ENCODE measurements around the gene TPRX1. TPM values are rescaled to one million over a fixed set of nuclear protein-coding genes. Genes with fewer than 3 reads are reported as not detected.
"Not testable (repeated sequence)": the region's sequence is repeated elsewhere in the genome, so short reads cannot be mapped to it uniquely, and the experiment has no call there.

Gene TPRX1
- total and polyA plus RNA-seq, 2 donors (not counting 1 experiment from before 2014, with no cell fraction given), result not detected

DNA sequence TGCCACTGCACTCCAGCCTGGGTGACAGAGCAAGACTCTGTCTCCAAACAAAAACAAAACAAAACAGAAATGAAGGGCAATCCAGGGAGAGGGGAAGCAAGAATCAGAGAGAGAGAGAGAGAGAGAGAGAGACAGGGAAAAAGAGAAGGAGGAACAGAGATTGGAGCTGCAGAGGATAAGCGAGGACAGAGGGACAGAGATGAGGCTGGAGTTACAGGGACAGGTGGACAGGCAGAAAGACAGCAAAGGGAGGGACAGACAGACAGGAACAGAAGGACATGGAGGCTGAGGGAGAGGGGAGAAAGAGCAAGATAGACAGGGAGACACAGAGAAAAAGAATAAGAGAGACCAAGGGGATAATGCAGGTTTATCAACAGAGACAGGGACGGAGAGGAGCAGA lies 16.1 kb upstream of the TPRX1 start:
- Histone ChIP-seq H3K27me3 (replicated peaks in 1 of 4; ENCODE audit: control extremely low read depth in 1 of 4, control insufficient read depth in 3 of 4, insufficient read depth in 4 of 4, low read length in 3 of 4) (peaks cover 0 to 26% (median 4%) of the 10 kb centered on the region in 4 experiments), H3K9me3 (ENCODE audit: control extremely low read depth in 1 of 3, control insufficient read depth in 2 of 3, insufficient read depth in 1 of 3, low read length in 2 of 3) (no peaks in the 10 kb centered on the region)
- CTCF ChIA-PET, result interaction anchor here (1.0 kb wide), 1 partner anchor 49 kb away, joined by 3 read pairs; no protein-coding TSS in a partner anchor

DNA sequence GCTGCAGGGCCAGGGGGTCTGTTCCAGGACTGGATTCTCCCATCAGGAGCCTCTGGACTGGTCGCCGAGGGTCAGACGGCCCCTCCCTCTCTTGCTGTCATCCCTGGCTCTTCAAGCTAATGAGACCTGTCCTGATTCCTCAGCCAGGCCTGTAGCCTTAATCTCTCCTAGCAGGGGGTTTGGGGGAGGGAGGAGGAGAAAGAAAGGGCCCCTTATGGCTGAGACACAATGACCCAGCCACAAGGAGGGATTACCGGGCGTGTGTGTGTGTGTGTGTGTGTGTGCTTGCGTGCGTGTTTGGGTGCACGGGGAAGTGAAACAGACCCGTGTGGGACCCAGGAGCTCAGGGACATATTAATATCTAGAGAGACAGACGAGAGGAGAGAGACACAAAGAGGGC lies 15.5 kb upstream of the TPRX1 start:
- Histone ChIP-seq H3K4me2 (replicated peaks; ENCODE audit: low read depth, low read length, poor library complexity, severe bottlenecking) (no peak overlapping the region), H3K36me3 (replicated peaks in 1 of 2; ENCODE audit: control extremely low read depth in 1 of 2, control insufficient read depth in 1 of 2, extremely low read depth in 1 of 2, insufficient read depth in 2 of 2, low read length in 1 of 2) (no peaks in the 10 kb centered on the region), H3K27ac (ENCODE audit: low read length in 2 of 2) (no peak overlapping the region), H3K27me3 (replicated peaks in 1 of 4; ENCODE audit: control extremely low read depth in 1 of 4, control insufficient read depth in 3 of 4, insufficient read depth in 4 of 4, low read length in 3 of 4) (peaks cover 0 to 26% (median 4%) of the 10 kb centered on the region in 4 experiments), H3K79me2 (ENCODE audit: control insufficient read depth, insufficient read depth, low read length) (no peaks in the 10 kb centered on the region), H3K4me3 (ENCODE audit: control extremely low read depth in 1 of 5, extremely low read depth in 1 of 5, insufficient read depth in 1 of 5, low read depth in 2 of 5, low read length in 4 of 5) (no peak overlapping the region), H3K9me3 (ENCODE audit: control extremely low read depth in 1 of 3, control insufficient read depth in 2 of 3, insufficient read depth in 1 of 3, low read length in 2 of 3) (no peaks in the 10 kb centered on the region), H3K9ac (ENCODE audit: low read length) (no peak overlapping the region), H4K20me1 (ENCODE audit: control insufficient read depth, insufficient read depth, low read length, poor library complexity, severe bottlenecking) (no peaks in the 10 kb centered on the region), H2AFZ (ENCODE audit: insufficient read depth, low read depth, low read length, poor library complexity, severe bottlenecking) (peak overlapping the region; percentile 10), H3K4me1 (ENCODE audit: control insufficient read depth in 2 of 2, insufficient read depth in 2 of 2, low read length in 2 of 2) (peaks cover 8 to 10% of the 10 kb centered on the region in 2 donors)
- no peak for TF ChIP-seq EZH2 (IDR thresholded peaks at IDR 0.05; ENCODE audit: borderline replicate concordance, insufficient read depth, low read depth, low read length, poor library complexity, severe bottlenecking)
- TF ChIP-seq, protein P1, sequence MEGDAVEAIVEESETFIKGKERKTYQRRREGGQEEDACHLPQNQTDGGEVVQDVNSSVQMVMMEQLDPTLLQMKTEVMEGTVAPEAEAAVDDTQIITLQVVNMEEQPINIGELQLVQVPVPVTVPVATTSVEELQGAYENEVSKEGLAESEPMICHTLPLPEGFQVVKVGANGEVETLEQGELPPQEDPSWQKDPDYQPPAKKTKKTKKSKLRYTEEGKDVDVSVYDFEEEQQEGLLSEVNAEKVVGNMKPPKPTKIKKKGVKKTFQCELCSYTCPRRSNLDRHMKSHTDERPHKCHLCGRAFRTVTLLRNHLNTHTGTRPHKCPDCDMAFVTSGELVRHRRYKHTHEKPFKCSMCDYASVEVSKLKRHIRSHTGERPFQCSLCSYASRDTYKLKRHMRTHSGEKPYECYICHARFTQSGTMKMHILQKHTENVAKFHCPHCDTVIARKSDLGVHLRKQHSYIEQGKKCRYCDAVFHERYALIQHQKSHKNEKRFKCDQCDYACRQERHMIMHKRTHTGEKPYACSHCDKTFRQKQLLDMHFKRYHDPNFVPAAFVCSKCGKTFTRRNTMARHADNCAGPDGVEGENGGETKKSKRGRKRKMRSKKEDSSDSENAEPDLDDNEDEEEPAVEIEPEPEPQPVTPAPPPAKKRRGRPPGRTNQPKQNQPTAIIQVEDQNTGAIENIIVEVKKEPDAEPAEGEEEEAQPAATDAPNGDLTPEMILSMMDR (IDR thresholded peaks at IDR 0.05), result no peak
- WGBS (ENCODE audit: insufficient coverage), result 7% methylated on average over 7 of the region's 10 CpGs
- ATAC-seq (ENCODE audit: low read depth), result no peak
- H3K4me3 Mint-ChIP-seq, result no peak overlapping the region
- ChIA-PET CTCF (no interaction called here), POLR2A (no interaction called here)
- intact Hi-C loops (cut with micrococcal nuclease), result no loop called here
- no peak overlapping the region for H3K27ac Mint-ChIP-seq
- no peaks in the 10 kb centered on the region for H3K9me3 Mint-ChIP-seq (ENCODE audit: insufficient read depth)
- peaks cover 4% of the 10 kb centered on the region for H3K4me1 Mint-ChIP-seq
- peak; percentile 44 for DNase-seq
- peaks cover 43% of the 10 kb centered on the region for H3K27me3 Mint-ChIP-seq

More for the DNA sequence above, 16.1 kb upstream of the TPRX1 start:
- Histone ChIP-seq H3K4me3 (ENCODE audit: control extremely low read depth in 1 of 5, extremely low read depth in 1 of 5, insufficient read depth in 1 of 5, low read depth in 2 of 5, low read length in 4 of 5) (no peak overlapping the region), H4K20me1 (ENCODE audit: control insufficient read depth, insufficient read depth, low read length, poor library complexity, severe bottlenecking) (no peaks in the 10 kb centered on the region), H3K79me2 (ENCODE audit: control insufficient read depth, insufficient read depth, low read length) (no peaks in the 10 kb centered on the region), H3K4me1 (ENCODE audit: control insufficient read depth in 2 of 2, insufficient read depth in 2 of 2, low read length in 2 of 2) (peaks cover 8 to 10% of the 10 kb centered on the region in 2 donors), H3K36me3 (replicated peaks in 1 of 2; ENCODE audit: control extremely low read depth in 1 of 2, control insufficient read depth in 1 of 2, extremely low read depth in 1 of 2, insufficient read depth in 2 of 2, low read length in 1 of 2) (no peaks in the 10 kb centered on the region), H3K9ac (ENCODE audit: low read length) (no peak overlapping the region), H2AFZ (ENCODE audit: insufficient read depth, low read depth, low read length, poor library complexity, severe bottlenecking) (peak overlapping the region; percentile 10), H3K27ac (ENCODE audit: low read length in 2 of 2) (no peak overlapping the region), H3K4me2 (replicated peaks; ENCODE audit: low read depth, low read length, poor library complexity, severe bottlenecking) (no peak overlapping the region)
- intact Hi-C loops (cut with micrococcal nuclease), result no loop called here
- H3K4me1 Mint-ChIP-seq, result peaks cover 4% of the 10 kb centered on the region
- no peak overlapping the region for H3K27ac Mint-ChIP-seq
- ATAC-seq (ENCODE audit: low read depth), result no peak
- peaks cover 43% of the 10 kb centered on the region for H3K27me3 Mint-ChIP-seq
- no peak overlapping the region for H3K4me3 Mint-ChIP-seq
- no peak for DNase-seq
- H3K9me3 Mint-ChIP-seq (ENCODE audit: insufficient read depth), result no peaks in the 10 kb centered on the region
- POLR2A ChIA-PET, result no interaction called here
- WGBS (ENCODE audit: insufficient coverage), result 75% methylated on average over 2 of the region's 2 CpGs
- no peak for TF ChIP-seq EZH2 (IDR thresholded peaks at IDR 0.05; ENCODE audit: borderline replicate concordance, insufficient read depth, low read depth, low read length, poor library complexity, severe bottlenecking)
- TF ChIP-seq, protein P1 (IDR thresholded peaks at IDR 0.05), result no peak

DNA sequence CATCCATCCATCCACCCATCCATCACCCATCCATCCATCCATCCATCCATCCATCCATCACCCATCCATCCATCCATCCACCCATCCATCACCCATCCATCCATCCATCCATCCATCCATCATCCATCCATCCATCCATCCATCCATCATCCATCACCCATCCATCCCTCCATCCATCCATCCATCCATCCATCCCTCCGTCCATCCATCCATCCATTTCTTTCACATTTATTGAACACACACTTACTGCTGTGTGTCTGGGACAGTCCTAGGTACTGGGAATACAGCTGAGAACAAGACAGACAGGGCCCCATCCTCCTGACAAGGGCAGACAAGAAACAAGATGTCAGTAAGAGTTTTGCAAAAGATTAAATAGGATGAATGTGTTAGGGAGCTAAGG lies 13.9 kb upstream of the TPRX1 start:
- peaks cover 0 to 26% (median 4%) of the 10 kb centered on the region in 4 experiments for H3K27me3 ChIP-seq (replicated peaks in 1 of 4; ENCODE audit: control extremely low read depth in 1 of 4, control insufficient read depth in 3 of 4, insufficient read depth in 4 of 4, low read length in 3 of 4)

More for the DNA sequence above, 13.9 kb upstream of the TPRX1 start:
- H3K27ac Mint-ChIP-seq, result peak overlapping the region; percentile 37
- H3K9me3 Mint-ChIP-seq (ENCODE audit: insufficient read depth); H3K79me2 ChIP-seq (ENCODE audit: control insufficient read depth, insufficient read depth, low read length); DNase-seq; H3K4me1 ChIP-seq (ENCODE audit: control insufficient read depth in 2 of 2, insufficient read depth in 2 of 2, low read length in 2 of 2); POLR2A ChIA-PET; intact Hi-C loops (cut with micrococcal nuclease); H3K4me3 Mint-ChIP-seq; H3K36me3 ChIP-seq (replicated peaks in 1 of 2; ENCODE audit: control extremely low read depth in 1 of 2, control insufficient read depth in 1 of 2, extremely low read depth in 1 of 2, insufficient read depth in 2 of 2, low read length in 1 of 2); H3K27ac ChIP-seq (ENCODE audit: low read length in 2 of 2); H4K20me1 ChIP-seq (ENCODE audit: control insufficient read depth, insufficient read depth, low read length, poor library complexity, severe bottlenecking); H3K9me3 ChIP-seq (ENCODE audit: control extremely low read depth in 1 of 3, control insufficient read depth in 2 of 3, insufficient read depth in 1 of 3, low read length in 2 of 3); H3K9ac ChIP-seq (ENCODE audit: low read length); ATAC-seq (ENCODE audit: low read depth); H2AFZ ChIP-seq (ENCODE audit: insufficient read depth, low read depth, low read length, poor library complexity, severe bottlenecking); H3K4me2 ChIP-seq (replicated peaks; ENCODE audit: low read depth, low read length, poor library complexity, severe bottlenecking); CTCF ChIA-PET; H3K4me3 ChIP-seq (ENCODE audit: control extremely low read depth in 1 of 5, extremely low read depth in 1 of 5, insufficient read depth in 1 of 5, low read depth in 2 of 5, low read length in 4 of 5); H3K4me1 Mint-ChIP-seq: not testable (repeated sequence)
- 88% methylated on average over 1 of the region's 1 CpG for WGBS (ENCODE audit: insufficient coverage)
- peaks cover 43% of the 10 kb centered on the region for H3K27me3 Mint-ChIP-seq

Measured in B cell (primary cell).